Natural killer cell (primary cell): ENCODE results near the gene CCL5. TPM values are rescaled to one million over a fixed set of nuclear protein-coding genes. Genes with fewer than 3 reads are reported as not detected.

Source experiments
- ATAC-seq, 3 donors: fragments of 150-1000 bp in 2 of 3; fragments of 200-7000 bp in 1 of 3; cut with Tn5 transposase; 1 replicate in 1 of 3; 2 replicates in 2 of 3; pipeline ENCODE4 v1.10.0; 2021; ENCODE audit warnings: mild to moderate bottlenecking in 2 of 3, moderate library complexity in 2 of 3
- DNase-seq, 2 donors: peaks; one replicate each; pipeline versions ENCODE4 v3.0.0 to v3.0.0-alpha.2; 2013 to 2021; ENCODE audit warnings: mixed read lengths in 1 of 2
- H3K27ac ChIP-seq: one replicate; pipeline ENCODE4 v1.5.1; 2013; ENCODE audit warnings: mild to moderate bottlenecking, low read length
- H3K27me3 ChIP-seq: one replicate; pipeline ENCODE4 v1.6.1; 2013; ENCODE audit warnings: low read length; ENCODE audit not compliant: control insufficient read depth, insufficient read depth
- H3K36me3 ChIP-seq: one replicate; pipeline ENCODE4 v1.6.1; 2013; ENCODE audit warnings: low read length; ENCODE audit not compliant: control insufficient read depth, insufficient read depth
- H3K4me1 ChIP-seq: one replicate; pipeline ENCODE4 v1.6.1; 2013; ENCODE audit warnings: low read length; ENCODE audit not compliant: control insufficient read depth, insufficient read depth
- H3K4me3 ChIP-seq: one replicate; pipeline ENCODE4 v1.5.1; 2013; ENCODE audit warnings: low read length
- H3K9me3 ChIP-seq: one replicate; pipeline ENCODE4 v1.6.1; 2013; ENCODE audit warnings: low read length; ENCODE audit not compliant: control insufficient read depth, insufficient read depth
- H3K27ac Mint-ChIP-seq, 2 donors: one replicate each; pipeline ENCODE4 v1.8.0; 2022; ENCODE audit warnings: mild to moderate bottlenecking in 2 of 2, mixed read lengths in 2 of 2, moderate library complexity in 1 of 2
- H3K27me3 Mint-ChIP-seq, 2 donors: one replicate each; pipeline ENCODE4 v1.8.0; 2022; ENCODE audit warnings: low read depth in 2 of 2, mixed read lengths in 2 of 2
- H3K36me3 Mint-ChIP-seq: one replicate; pipeline ENCODE4 v1.8.0; 2022; ENCODE audit warnings: mixed read lengths
- H3K4me1 Mint-ChIP-seq, 2 donors: one replicate each; pipeline ENCODE4 v1.8.0; 2022; ENCODE audit warnings: mixed read lengths in 2 of 2
- H3K4me3 Mint-ChIP-seq: one replicate; pipeline ENCODE4 v1.8.0; 2022; ENCODE audit warnings: mild to moderate bottlenecking, moderate library complexity, mixed read lengths
- H3K9me3 Mint-ChIP-seq, 2 donors: one replicate each; pipeline ENCODE4 v1.8.0; 2022; ENCODE audit warnings: mixed read lengths in 2 of 2
- CTCF ChIP-seq: fragments of 200-600 bp; IDR thresholded peaks from one replicate; pipeline ENCODE4 v1.8.0; 2022; ENCODE audit warnings: antibody characterized with exemption
- WGBS: methylation state at CpG from one replicate; pipeline ENCODE4 v1.1.7; 2013; ENCODE audit warnings: missing lambda C conversion rate; ENCODE audit not compliant: insufficient coverage; 5-methylcytosine and 5-hydroxymethylcytosine counted together
- intact Hi-C: fragments of 100-400 bp; cut with micrococcal nuclease; formaldehyde crosslinking; loops from one replicate; pipeline ENCODE4 v1.14.2; 2022
- total RNA-seq, 4 donors: library from RNA; stranded (reverse); fragments of 120-200 nt in 1 of 4; gene quantifications; one replicate each; pipeline versions ENCODE4 v1.2.3 to v1.2.4, GENCODE V29; 2013 to 2022

CCL5 gene
- total RNA-seq, 3 donors from 2014 or later (not counting 1 experiment from before 2014, with no cell fraction given), result 793 to 1,167 (median 825) TPM

- no peak overlapping the region for H3K4me3 ChIP-seq
- TF ChIP-seq CTCF, result no peak
- H3K36me3 ChIP-seq, result peaks cover 45% of the 10 kb centered on the region
- DNase-seq (no peak), ATAC-seq (no peak)
- intact Hi-C loops, result loop anchor here (10.0 kb wide), 1 partner anchor 1072 kb away; the partner anchor contains the start of gene AATF
- peaks cover 53% of the 10 kb centered on the region for H3K4me1 ChIP-seq
- H3K9me3 Mint-ChIP-seq, result no peaks in the 10 kb centered on the region
- peak overlapping the region; percentile 85 to 99 for H3K27ac Mint-ChIP-seq
- H3K4me1 Mint-ChIP-seq, result peaks cover 67 to 72% of the 10 kb centered on the region in 2 donors
- H3K4me3 Mint-ChIP-seq, result peak overlapping the region; percentile 55
- H3K27me3 Mint-ChIP-seq, result no peaks in the 10 kb centered on the region
- H3K27me3 ChIP-seq, result no peaks in the 10 kb centered on the region
- peaks cover under 1% of the 10 kb centered on the region for H3K36me3 Mint-ChIP-seq
- H3K9me3 ChIP-seq, result no peaks in the 10 kb centered on the region
- 94% methylated on average over 12 of the region's 12 CpGs for WGBS
- H3K27ac ChIP-seq, result no peak overlapping the region
Measured at GRCh38 chr17:35872196-35872980, 7.8 kb downstream of the CCL5 start.

- Mint-ChIP-seq H3K4me1 (peaks cover 63 to 70% of the 10 kb centered on the region in 2 donors), H3K27me3 (no peaks in the 10 kb centered on the region), H3K27ac (peak overlapping the region; percentile 77 to 99), H3K36me3 (peaks cover 2% of the 10 kb centered on the region), H3K4me3 (peak overlapping the region; percentile 50), H3K9me3 (no peaks in the 10 kb centered on the region)
- 42% methylated on average over 8 of the region's 8 CpGs for WGBS
- Histone ChIP-seq H3K27ac (peak overlapping the region; percentile 10), H3K27me3 (no peaks in the 10 kb centered on the region), H3K4me3 (no peak overlapping the region), H3K9me3 (no peaks in the 10 kb centered on the region), H3K36me3 (peaks cover 37% of the 10 kb centered on the region), H3K4me1 (peaks cover 47% of the 10 kb centered on the region)
- TF ChIP-seq CTCF, result no peak
- intact Hi-C loops, result loop anchor here (10.0 kb wide), 1 partner anchor 1074 kb away; the partner anchor contains the start of gene AATF
- peak in 2 of 3 donors; percentile 50 to 51 for ATAC-seq
- peak in 1 of 2 donors; percentile 65 for DNase-seq
Measured at GRCh38 chr17:35870906-35871819, 9.0 kb downstream of the CCL5 start.

GRCh38 chr17:35868737-35869136 is 11.4 kb downstream of the CCL5 start, which contains the start of gene HEATR9:
Gene HEATR9 (minus strand): TSS chr17:35868891. CDS start chr17:35868742, 149 bp downstream.
- Histone ChIP-seq H3K36me3 (peaks cover 23% of the 10 kb centered on the region), H3K27me3 (no peaks in the 10 kb centered on the region), H3K9me3 (no peaks in the 10 kb centered on the region), H3K27ac (no peak within 1 kb of the TSS), H3K4me1 (peaks cover 30% of the 10 kb centered on the region), H3K4me3 (no peak within 1 kb of the TSS)
- no peak for DNase-seq
- WGBS, result 95% methylated on average over 3 of the region's 3 CpGs
- no peaks in the 10 kb centered on the region for H3K27me3 Mint-ChIP-seq
- ATAC-seq, result peak in 1 of 3 donors; percentile 3
- H3K9me3 Mint-ChIP-seq, result no peaks in the 10 kb centered on the region
- intact Hi-C loops, result no loop called here
- H3K4me1 Mint-ChIP-seq, result peaks cover 60 to 65% of the 10 kb centered on the region in 2 donors
- H3K27ac Mint-ChIP-seq, result peak within 1 kb of the TSS; percentile 55 to 99
- H3K36me3 Mint-ChIP-seq, result peaks cover 8% of the 10 kb centered on the region
- H3K4me3 Mint-ChIP-seq, result no peak within 1 kb of the TSS
- no peak for TF ChIP-seq CTCF
